HG03097 (cell line): Measurements from ENCODE around the gene PIGZ.
"Not testable (repeated sequence)": the region's sequence is repeated elsewhere in the genome, so short reads cannot be mapped to it uniquely, and the experiment has no call there.

Experiments used
- ATAC-seq: cut with Tn5 transposase; IDR thresholded peaks from one replicate; pipeline ENCODE4 v1.9.1; 2021; ENCODE audit not compliant: unreplicated experiment, low FRiP score

Gene PIGZ

GRCh38 chr3:196954832-196955231 lies 13.8 kb downstream of the PIGZ start:
- no peak for ATAC-seq

GRCh38 chr3:196951371-196951770 lies 17.3 kb downstream of the PIGZ start:
- ATAC-seq, result no peak

DNA sequence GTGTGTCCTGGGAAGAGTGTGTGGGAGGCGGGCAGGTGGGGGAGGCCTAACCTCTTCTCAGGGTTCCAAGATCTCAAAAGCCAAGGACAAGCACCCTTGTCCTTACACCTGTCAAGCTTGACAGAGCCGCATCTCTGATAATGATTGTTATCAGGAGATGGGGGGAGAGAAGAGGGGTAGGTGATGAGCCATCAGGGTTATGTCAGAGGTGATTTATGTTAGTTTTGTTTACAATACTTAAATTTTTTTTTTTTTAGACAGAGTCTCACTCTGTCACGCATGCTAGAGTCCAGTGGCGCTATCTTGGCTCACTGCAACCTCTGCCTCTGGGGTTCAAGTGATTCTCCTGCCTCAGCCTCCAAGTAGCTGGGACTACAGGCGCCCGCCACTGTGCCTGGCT lies 18.9 kb downstream of the PIGZ start:
- no peak for ATAC-seq

DNA sequence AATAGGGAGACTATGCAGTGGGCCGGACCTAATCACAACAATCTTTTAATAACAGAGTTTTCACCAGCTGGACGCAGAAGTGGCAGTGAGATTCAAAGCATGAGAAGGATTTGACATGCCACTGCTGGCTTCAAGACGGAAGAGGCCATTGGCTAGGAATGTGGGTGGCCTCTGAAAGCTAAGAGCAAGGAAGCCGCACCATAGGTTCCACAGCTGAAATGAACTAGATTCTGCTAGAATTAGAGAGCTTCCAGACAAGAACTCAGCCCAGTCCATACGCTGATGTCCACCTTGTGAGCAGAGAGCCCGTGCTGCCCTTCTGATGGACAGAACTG lies 19.4 kb downstream of the PIGZ start:
- ATAC-seq, result no peak

GRCh38 chr3:196948442-196949284 lies 20.0 kb downstream of the PIGZ start:
- ATAC-seq, result no peak

DNA sequence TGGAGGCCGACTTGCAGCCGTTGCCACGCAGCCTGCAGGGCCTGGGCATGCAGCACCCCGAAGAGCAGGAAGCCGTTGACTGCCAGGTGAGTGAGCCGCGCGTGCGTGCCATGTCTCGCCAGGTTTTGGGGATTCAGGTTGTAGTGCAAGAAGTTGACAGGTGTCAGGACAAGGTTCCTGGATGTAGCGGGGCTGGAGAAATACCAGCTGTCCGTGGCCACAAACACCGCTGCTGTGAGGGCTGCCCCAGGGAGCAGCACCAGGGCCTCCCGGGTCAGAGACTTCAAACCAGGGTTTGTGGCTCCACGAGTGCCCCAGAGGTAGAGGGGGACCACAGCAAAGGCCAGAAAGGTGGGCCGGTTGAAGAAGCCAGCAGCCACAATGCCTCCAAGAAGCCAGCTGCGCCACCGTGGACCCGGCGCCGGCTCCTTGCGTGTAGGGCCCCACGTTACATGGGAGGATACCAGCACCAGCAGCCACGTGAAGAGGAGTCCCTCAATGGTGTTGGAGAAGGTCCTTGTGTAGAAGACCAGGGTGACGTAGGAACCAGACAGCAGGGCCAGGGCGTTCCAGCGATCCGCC lies 20.7 kb downstream of the PIGZ start:
- ATAC-seq, result no peak

- no peak for ATAC-seq
Measured at GRCh38 chr3:196947136-196947859, 21.3 kb downstream of the PIGZ start.

GRCh38 chr3:196944037-196944790 lies 24.4 kb downstream of the PIGZ start:
- ATAC-seq, result not testable (repeated sequence)

DNA sequence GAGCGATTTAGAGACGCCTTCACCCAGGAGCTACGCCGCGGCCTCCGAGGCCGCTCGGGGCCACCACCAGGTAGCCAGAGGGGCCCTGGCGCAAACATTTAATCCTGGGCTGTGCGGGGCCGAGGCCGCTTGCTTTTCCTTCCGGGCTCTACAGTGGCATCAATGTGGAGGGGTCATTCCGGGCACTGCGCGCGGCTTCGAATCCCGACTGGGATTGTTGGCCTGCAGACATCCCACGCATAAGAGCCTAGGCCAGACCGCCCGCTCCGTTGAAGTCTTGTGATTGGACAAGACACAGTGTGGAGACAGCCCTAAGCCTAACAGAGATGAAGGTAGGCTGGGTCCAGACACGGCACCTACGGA lies 25.7 kb downstream of the PIGZ start:
- ATAC-seq, result no peak

- peak; percentile 84 for ATAC-seq
Measured at GRCh38 chr3:196942226-196942914, 26.3 kb downstream of the PIGZ start, which contains the start of gene NCBP2. Gene NCBP2 (minus strand): TSS chr3:196942528. CDS start chr3:196942503, 25 bp downstream.

- peak; percentile 21 for ATAC-seq
Measured at GRCh38 chr3:196941729-196942225, 26.9 kb downstream of the PIGZ start.

DNA sequence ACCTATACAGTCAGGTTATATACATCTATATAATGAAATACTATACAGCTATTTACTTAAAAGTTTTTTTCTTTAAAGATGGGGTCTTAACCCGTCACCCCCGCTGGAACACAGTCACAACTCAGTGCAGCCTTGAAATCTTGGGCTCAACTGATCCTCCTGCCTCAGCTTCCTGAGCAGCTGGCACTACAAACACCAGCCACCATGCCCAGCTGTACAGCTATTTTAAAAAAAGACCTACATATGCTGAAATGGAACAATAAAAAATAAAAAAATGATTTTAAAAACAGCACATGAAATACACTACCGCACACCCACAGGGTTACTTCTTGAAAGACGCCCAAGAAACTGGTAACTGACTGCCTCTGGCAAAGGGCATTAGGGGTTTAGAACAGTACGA lies 30.1 kb downstream of the PIGZ start:
- no peak for ATAC-seq

- no peak for ATAC-seq
Measured at GRCh38 chr3:196938124-196938523, 30.5 kb downstream of the PIGZ start.

DNA sequence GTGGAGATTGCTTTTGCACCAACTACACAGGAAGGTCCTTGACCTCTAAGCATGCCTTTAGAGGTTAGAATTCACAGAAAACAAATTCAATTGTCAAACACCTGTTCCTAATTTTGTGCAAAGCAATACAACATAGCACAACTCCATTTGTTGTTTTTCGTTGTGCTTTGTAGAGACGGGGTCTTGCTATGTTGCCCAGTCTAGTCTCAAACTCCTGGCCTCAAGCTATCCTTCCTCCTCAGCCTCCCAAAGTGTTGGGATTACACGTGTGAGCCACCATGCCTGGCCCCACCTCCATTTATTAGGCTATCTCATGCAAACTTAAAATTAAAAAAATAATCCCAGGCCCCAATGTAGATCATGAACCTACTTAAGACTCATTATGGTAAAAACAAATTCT lies 32.3 kb downstream of the PIGZ start:
- ATAC-seq, result no peak

GRCh38 chr3:196932600-196932999 lies 36.0 kb downstream of the PIGZ start:
- ATAC-seq, result no peak

- no peak for ATAC-seq
Measured at GRCh38 chr3:196931828-196932587, 36.6 kb downstream of the PIGZ start.

- ATAC-seq, result no peak
Measured at GRCh38 chr3:196931157-196931556, 37.5 kb downstream of the PIGZ start.

DNA sequence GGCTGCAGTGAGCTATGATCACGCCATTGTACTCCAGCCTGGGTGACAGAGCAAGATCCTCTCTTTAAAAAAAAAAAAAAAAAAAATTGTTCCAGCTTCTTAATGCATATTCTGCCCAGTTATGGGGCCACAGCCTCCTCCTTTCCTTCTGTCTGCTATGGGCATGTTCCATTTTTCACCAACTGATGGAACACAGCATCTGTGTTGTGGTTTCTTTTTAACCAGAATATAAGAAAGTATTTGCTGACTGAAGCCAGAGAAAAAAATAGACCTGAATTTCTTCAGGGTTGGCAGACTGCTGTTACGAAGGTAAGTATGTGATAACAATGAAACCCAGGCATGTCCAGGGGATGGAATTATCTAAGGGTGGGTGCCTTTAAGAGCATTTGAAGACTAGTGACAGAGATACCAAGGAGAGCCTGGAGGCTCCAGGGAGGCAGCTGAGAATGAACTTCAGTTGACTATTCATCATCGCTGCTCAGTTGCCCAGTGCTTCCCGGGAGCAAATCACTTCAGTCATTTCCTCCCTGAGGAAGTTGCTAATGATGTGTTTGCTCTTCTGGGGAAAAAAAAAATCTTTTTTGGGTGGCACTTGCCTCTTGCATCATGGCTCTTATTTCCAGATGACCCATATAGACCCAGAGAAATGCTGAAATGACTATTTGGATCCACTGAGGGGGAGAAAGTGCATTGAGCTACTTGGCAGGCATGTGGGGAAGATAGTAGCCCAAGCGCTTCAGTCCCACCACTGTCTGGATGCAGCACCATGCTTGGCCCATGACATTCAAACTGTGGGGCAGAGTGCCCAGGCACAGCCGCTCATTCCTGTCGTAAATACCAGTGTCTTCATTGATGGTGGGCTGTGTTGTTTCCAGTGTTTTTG lies 40.8 kb downstream of the PIGZ start:
- no peak for ATAC-seq

DNA sequence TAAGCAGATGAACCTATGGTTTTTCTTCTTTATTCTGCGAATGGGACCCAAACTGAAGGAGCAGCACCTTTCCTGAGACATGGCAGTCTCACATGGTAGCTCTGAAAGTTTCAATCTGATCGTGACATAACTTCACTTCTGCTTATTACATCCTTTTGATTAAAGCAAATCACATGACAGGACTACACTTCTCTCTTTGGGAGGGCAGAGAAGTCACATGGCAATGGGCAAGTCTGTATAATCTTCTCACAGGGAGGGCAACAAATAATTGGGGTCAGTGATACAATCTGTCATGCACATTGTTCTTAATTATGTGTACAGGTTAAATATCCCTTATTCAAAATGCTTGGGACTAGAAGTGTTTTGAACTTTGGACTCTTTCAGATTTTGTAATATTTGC lies 47.9 kb downstream of the PIGZ start:
- no peak for ATAC-seq
